ENCODE results near the gene ITM2C. TPM values are rescaled to one million over a fixed set of nuclear protein-coding genes. Genes with fewer than 3 reads are reported as not detected.

Gene ITM2C
- polyA plus RNA-seq, 1 donor (not counting 4 experiments of a cell fraction or from before 2014, with no cell fraction given) = 55.0 TPM

GRCh38 chr2:230881840-230882239 is 17.1 kb downstream of the ITM2C start:
- dilution Hi-C loops (cut with MboI; ENCODE audit: extremely low pct_ligation_motif_present, low sequenced_read_pairs) = no loop called here
- Histone ChIP-seq H3K4me2 (ENCODE audit: control insufficient read depth, extremely low read depth, insufficient read depth, low read depth, low read length) (no peak overlapping the region), H3K79me2 (ENCODE audit: control insufficient read depth, insufficient read depth, low read length) (no peaks in the 10 kb centered on the region), H2AFZ (ENCODE audit: control insufficient read depth, low read length) (no peak overlapping the region), H3K9me3 (ENCODE audit: control insufficient read depth, low read depth, low read length) (no peaks in the 10 kb centered on the region), H3K4me1 (ENCODE audit: control insufficient read depth, extremely low read depth, insufficient read depth, low read length) (no peaks in the 10 kb centered on the region), H4K20me1 (ENCODE audit: control insufficient read depth, extremely low read depth, insufficient read depth, low read length) (no peaks in the 10 kb centered on the region), H3K27ac (ENCODE audit: control insufficient read depth, insufficient read depth, low read length) (no peak overlapping the region), H3K9me1 (ENCODE audit: control insufficient read depth, extremely low read depth, insufficient read depth, low read length) (no peaks in the 10 kb centered on the region), H3K27me3 (ENCODE audit: control insufficient read depth, extremely low read depth, insufficient read depth, low read length) (no peaks in the 10 kb centered on the region), H3K9ac (ENCODE audit: control insufficient read depth, extremely low read depth, insufficient read depth, low read length) (no peak overlapping the region), H3K4me3 (ENCODE audit: control insufficient read depth in 2 of 3, extremely low read depth in 1 of 3, insufficient read depth in 2 of 3, low read depth in 1 of 3, low read length in 3 of 3) (no peak overlapping the region), H3K36me3 (ENCODE audit: control insufficient read depth in 2 of 2, extremely low read depth in 1 of 2, insufficient read depth in 2 of 2, low read length in 2 of 2) (no peaks in the 10 kb centered on the region)
- TF ChIP-seq EZH2 (IDR thresholded peaks at IDR 0.05; ENCODE audit: low read length) = no peak
- TF ChIP-seq CTCF (optimal IDR thresholded peaks at IDR 0.05 in 1 of 3, IDR thresholded peaks at IDR 0.05 in 1 of 3, conservative IDR thresholded peaks at IDR 0.05 in 1 of 3; ENCODE audit: extremely low read depth in 1 of 3, insufficient read depth in 2 of 3, low read length in 3 of 3) = no peak
- FAIRE-seq (no peak), DNase-seq (ENCODE audit: low read depth, low spot score) (no peak)

- Histone ChIP-seq H3K4me3 (ENCODE audit: control insufficient read depth in 2 of 3, extremely low read depth in 1 of 3, insufficient read depth in 2 of 3, low read depth in 1 of 3, low read length in 3 of 3) (no peak overlapping the region), H4K20me1 (ENCODE audit: control insufficient read depth, extremely low read depth, insufficient read depth, low read length) (no peaks in the 10 kb centered on the region), H3K36me3 (ENCODE audit: control insufficient read depth in 2 of 2, extremely low read depth in 1 of 2, insufficient read depth in 2 of 2, low read length in 2 of 2) (no peaks in the 10 kb centered on the region), H3K4me1 (ENCODE audit: control insufficient read depth, extremely low read depth, insufficient read depth, low read length) (no peaks in the 10 kb centered on the region), H2AFZ (ENCODE audit: control insufficient read depth, low read length) (no peak overlapping the region), H3K9me3 (ENCODE audit: control insufficient read depth, low read depth, low read length) (no peaks in the 10 kb centered on the region), H3K27ac (ENCODE audit: control insufficient read depth, insufficient read depth, low read length) (no peak overlapping the region), H3K9me1 (ENCODE audit: control insufficient read depth, extremely low read depth, insufficient read depth, low read length) (no peaks in the 10 kb centered on the region), H3K27me3 (ENCODE audit: control insufficient read depth, extremely low read depth, insufficient read depth, low read length) (peaks cover 3% of the 10 kb centered on the region), H3K4me2 (ENCODE audit: control insufficient read depth, extremely low read depth, insufficient read depth, low read depth, low read length) (no peak overlapping the region), H3K79me2 (ENCODE audit: control insufficient read depth, insufficient read depth, low read length) (no peaks in the 10 kb centered on the region), H3K9ac (ENCODE audit: control insufficient read depth, extremely low read depth, insufficient read depth, low read length) (no peak overlapping the region)
- DNase-seq (ENCODE audit: low read depth, low spot score) = no peak
- no peak for FAIRE-seq
- dilution Hi-C loops (cut with MboI; ENCODE audit: extremely low pct_ligation_motif_present, low sequenced_read_pairs) = no loop called here
- TF ChIP-seq EZH2 (IDR thresholded peaks at IDR 0.05; ENCODE audit: low read length) (no peak), CTCF (optimal IDR thresholded peaks at IDR 0.05 in 1 of 3, IDR thresholded peaks at IDR 0.05 in 1 of 3, conservative IDR thresholded peaks at IDR 0.05 in 1 of 3; ENCODE audit: extremely low read depth in 1 of 3, insufficient read depth in 2 of 3, low read length in 3 of 3) (no peak)
These were observed 20.9 kb downstream of the ITM2C start for GRCh38 chr2:230885463-230886130.
